HG03097 (cell line): ENCODE measurements around the gene TM9SF1.
"Not testable (repeated sequence)": the region's sequence is repeated elsewhere in the genome, so short reads cannot be mapped to it uniquely, and the experiment has no call there.

ENCODE experiments used
- ATAC-seq: cut with Tn5 transposase; IDR thresholded peaks from one replicate; pipeline ENCODE4 v1.9.1; 2021; ENCODE audit not compliant: unreplicated experiment, low FRiP score

Gene TM9SF1

GRCh38 chr14:24228902-24229301 lies 33.7 kb upstream of the TM9SF1 start:
- ATAC-seq, result no peak

- ATAC-seq, result no peak
These were observed 31.2 kb upstream of the TM9SF1 start for GRCh38 chr14:24226473-24226872.

- ATAC-seq, result no peak
These were observed 29.4 kb upstream of the TM9SF1 start for GRCh38 chr14:24224618-24225071.

GRCh38 chr14:24222987-24223386 lies 27.7 kb upstream of the TM9SF1 start:
- ATAC-seq, result not testable (repeated sequence)

- no peak for ATAC-seq
These were observed 24.3 kb upstream of the TM9SF1 start for GRCh38 chr14:24219521-24219920.

GRCh38 chr14:24219080-24219479 lies 23.8 kb upstream of the TM9SF1 start:
- ATAC-seq, result no peak

- ATAC-seq, result not testable (repeated sequence)
These were observed 21.6 kb upstream of the TM9SF1 start for GRCh38 chr14:24216876-24217275.

- ATAC-seq, result no peak
These were observed 21.1 kb upstream of the TM9SF1 start for GRCh38 chr14:24216345-24216699.

- ATAC-seq, result peak; percentile 66
These were observed 20.5 kb upstream of the TM9SF1 start, which contains the start of gene MDP1 for GRCh38 chr14:24215495-24216344. TSS of gene MDP1 (minus strand) at chr14:24216066. CDS start at chr14:24215955, 111 bp downstream.

GRCh38 chr14:24213866-24214662 lies 18.8 kb upstream of the TM9SF1 start:
- no peak for ATAC-seq

GRCh38 chr14:24212924-24213865 lies 18.0 kb upstream of the TM9SF1 start, which contains the start of gene CHMP4A:
TSS of gene CHMP4A (minus strand) at chr14:24213488. CDS start at chr14:24213439, 49 bp downstream.
- ATAC-seq, result peak; percentile 70

GRCh38 chr14:24211311-24211710 lies 16.1 kb upstream of the TM9SF1 start:
- ATAC-seq, result no peak

- no peak for ATAC-seq
These were observed 12.4 kb upstream of the TM9SF1 start for GRCh38 chr14:24207625-24208024.

- no peak for ATAC-seq
These were observed 11.9 kb upstream of the TM9SF1 start for GRCh38 chr14:24207104-24207551.

GRCh38 chr14:24206260-24207103 lies 11.2 kb upstream of the TM9SF1 start:
- ATAC-seq, result no peak

- ATAC-seq, result no peak
These were observed 9.2 kb upstream of the TM9SF1 start for GRCh38 chr14:24204163-24205146.

GRCh38 chr14:24203249-24203886 lies 8.1 kb upstream of the TM9SF1 start:
- not testable (repeated sequence) for ATAC-seq

- not testable (repeated sequence) for ATAC-seq
These were observed 7.3 kb upstream of the TM9SF1 start for GRCh38 chr14:24202538-24202937.
